Measurements from ENCODE around the gene C6orf132. TPM values are rescaled to one million over a fixed set of nuclear protein-coding genes. Genes with fewer than 3 reads are reported as not detected.

Gene C6orf132, protein sequence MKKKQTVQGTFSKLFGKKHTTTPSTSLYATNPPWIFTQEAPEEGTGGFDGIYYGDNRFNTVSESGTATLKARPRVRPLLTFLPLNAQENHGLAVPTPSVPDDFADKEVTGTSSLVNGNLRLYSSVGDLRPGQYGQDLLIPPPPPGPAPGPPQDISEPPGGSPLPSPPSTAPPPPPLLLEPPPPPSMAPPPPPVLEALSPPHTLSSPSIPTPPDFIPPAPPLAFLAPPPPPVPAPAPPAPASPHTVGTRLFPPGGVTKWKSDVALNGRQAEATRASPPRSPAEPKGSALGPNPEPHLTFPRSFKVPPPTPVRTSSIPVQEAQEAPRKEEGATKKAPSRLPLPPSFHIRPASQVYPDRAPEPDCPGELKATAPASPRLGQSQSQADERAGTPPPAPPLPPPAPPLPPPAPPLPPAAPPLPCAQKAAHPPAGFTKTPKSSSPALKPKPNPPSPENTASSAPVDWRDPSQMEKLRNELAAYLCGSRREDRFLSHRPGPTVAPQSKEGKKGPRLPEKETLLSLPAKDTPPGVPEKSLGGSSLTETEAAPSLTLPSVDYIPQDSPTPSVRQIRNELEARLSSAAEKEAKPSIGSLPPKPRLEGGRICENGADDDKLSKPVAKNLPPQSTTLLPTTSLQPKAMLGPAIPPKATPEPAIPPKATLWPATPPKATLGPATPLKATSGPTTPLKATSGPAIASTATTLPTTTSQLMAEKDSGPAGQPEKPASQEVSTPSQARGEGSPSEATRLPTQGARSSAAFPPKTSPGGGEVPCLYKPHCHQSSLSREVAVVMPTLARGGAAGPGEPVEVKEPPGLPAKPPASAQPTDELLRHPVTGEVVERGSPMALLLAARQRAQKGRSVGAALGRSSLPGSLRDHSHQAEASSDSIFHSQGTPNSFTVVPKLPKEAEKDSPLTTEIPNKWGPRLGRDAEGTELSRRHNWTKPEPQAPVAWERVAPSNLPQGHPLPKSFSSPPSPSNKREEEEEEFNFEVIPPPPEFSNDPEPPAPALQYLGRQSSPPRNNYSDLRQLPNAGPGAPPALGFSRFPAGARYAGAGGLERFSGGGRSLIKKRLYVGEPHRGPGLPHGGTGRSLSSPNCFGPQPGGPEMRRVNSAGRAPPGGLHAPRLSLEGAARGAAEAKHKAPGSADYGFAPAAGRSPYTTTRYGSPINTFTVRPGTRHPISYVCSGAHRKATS
- total RNA-seq (2011; cell fraction: chromatin; rRNA removed; ENCODE audit: low replicate concordance), result 1.0 and 1.2 TPM in 2 replicates
- 0.53 and 1.0 TPM in 2 replicates for total RNA-seq (2011; cell fraction: nucleolus; rRNA removed)
- 1.0 and 2.0 TPM in 2 replicates for total RNA-seq (2011; cell fraction: nucleoplasm; rRNA removed)
- total RNA-seq (2014; rRNA removed) (0.14 and 0.20 TPM in 2 replicates), total RNA-seq (2014; rRNA removed; fragmentation: Illumina TruSeq; extraction: Trizol) (0.16 and 0.18 TPM in 2 replicates), total RNA-seq (2015; rRNA removed; fragmentation: Illumina TruSeq; extraction: Trizol) (0.08 and 0.11 TPM in 2 replicates), total RNA-seq (2021) (0.22 and 0.35 TPM in 2 replicates), polyA plus RNA-seq (2011; rRNA removed) (0.20 and 0.21 TPM in 2 replicates), polyA plus RNA-seq (2014; fragmentation: Illumina TruSeq; extraction: Trizol) (0.10 TPM in 2 replicates), polyA plus RNA-seq (2014; fragmentation: Nextera tagmentation; extraction: Ambion mirVana) (under 1 TPM; 0.06 to 0.08 TPM), polyA plus RNA-seq (2014; rRNA removed) (0.16 and 0.26 TPM in 2 replicates), polyA minus RNA-seq (2011; rRNA and poly(A)+ RNA removed) (0.51 and 0.67 TPM in 2 replicates), Bru-seq, nascent RNA (percentile 28 among the genes with signal in this experiment), BruChase-seq, experiment 1, labeled RNA remaining after a 2-hour chase (percentile 17 among the genes with signal in this experiment), BruChase-seq, experiment 2, labeled RNA remaining after a 6-hour chase (percentile 19 among the genes with signal in this experiment)
- 0.16 and 0.25 TPM in 2 replicates for polyA plus RNA-seq (2011; cell fraction: cytosol; rRNA removed)
- polyA plus RNA-seq (2011; cell fraction: nucleus; rRNA removed), result 0.20 and 0.33 TPM in 2 replicates
- 0.21 and 0.35 TPM in 2 replicates for polyA plus RNA-seq (2012)
- 0.19 TPM in 1 of 2 replicates, not detected in the other for polyA minus RNA-seq (2011; cell fraction: cytosol; rRNA and poly(A)+ RNA removed)
- polyA minus RNA-seq (2011; cell fraction: nucleus; rRNA and poly(A)+ RNA removed), result 0.40 and 0.44 TPM in 2 replicates
- long read RNA-seq, experiment 1, partial matches to known transcripts, result 2 of 2 reads
- long read RNA-seq, experiment 1, other reads (novel, unspliced or antisense), result 0 of 2 reads
- long read RNA-seq, experiment 2, result 0 reads
- long read RNA-seq, experiment 3, result 0 reads

DNA sequence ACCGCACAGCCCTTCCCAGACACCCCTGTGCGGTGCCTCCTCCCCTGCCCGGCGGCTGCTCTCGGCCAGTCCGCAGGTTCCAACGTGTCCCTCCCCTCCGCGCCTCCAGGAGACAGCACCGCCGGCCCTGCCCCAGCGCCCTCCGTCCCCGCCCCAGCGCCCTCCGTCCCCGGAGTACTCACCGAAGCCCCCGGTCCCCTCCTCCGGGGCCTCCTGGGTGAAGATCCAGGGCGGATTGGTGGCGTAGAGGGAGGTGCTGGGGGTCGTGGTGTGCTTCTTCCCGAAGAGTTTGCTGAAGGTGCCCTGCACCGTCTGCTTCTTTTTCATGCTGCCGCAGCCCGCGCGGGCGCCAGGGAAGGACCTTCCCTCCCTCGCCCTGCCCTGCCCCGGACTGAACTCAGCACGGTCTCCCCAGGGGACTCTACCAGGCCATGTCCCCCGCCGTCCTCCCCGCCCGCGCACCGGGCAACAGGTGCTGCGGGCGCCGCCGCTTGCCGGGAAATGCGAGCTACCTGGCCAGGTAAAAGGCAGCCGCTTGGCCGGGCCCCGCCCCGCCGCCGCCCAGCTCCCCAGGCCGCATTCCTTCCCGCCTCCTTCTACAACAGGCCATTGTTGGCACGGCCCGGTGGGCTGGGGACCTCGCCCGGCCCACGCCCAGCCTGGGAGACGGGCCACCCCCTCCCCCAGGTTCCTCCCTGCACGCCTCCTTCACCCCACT lies at the start of gene C6orf132:
Gene C6orf132 (minus strand): TSS at position 503 of the 718 bp plus-strand sequence. CDS start 176 bp downstream, at position 327.
- Histone ChIP-seq H3K4me3 (no peak within 1 kb of the TSS), H3K9me3 (replicated peaks; ENCODE audit: control insufficient read depth, insufficient read depth, low read depth, low read length) (no peaks in the 10 kb centered on the region), H3K4me2 (ENCODE audit: insufficient read depth, low read length) (no peak within 1 kb of the TSS), H3K79me2 (ENCODE audit: control insufficient read depth, insufficient read depth, low read length) (no peaks in the 10 kb centered on the region), H2AFZ (ENCODE audit: low read depth, low read length) (peak within 1 kb of the TSS; percentile 15; the same call in 1 of the 2 replicates), H4K20me1 (replicated peaks; ENCODE audit: control insufficient read depth, insufficient read depth, low read length) (no peaks in the 10 kb centered on the region), H3K36me3 (ENCODE audit: control insufficient read depth, insufficient read depth, low read length) (no peaks in the 10 kb centered on the region), H3K27ac (ENCODE audit: extremely low read depth, low read depth, low read length) (no peak within 1 kb of the TSS), H3K9ac (ENCODE audit: insufficient read depth in 1 of 2, low read depth in 2 of 2, low read length in 2 of 2) (peak within 1 kb of the TSS in 1 of 2 experiments; percentile 75; a peak in 2 of 4 replicates), H3K9me1 (ENCODE audit: control insufficient read depth, insufficient read depth, low read length) (no peaks in the 10 kb centered on the region), H3K27me3 (ENCODE audit: control insufficient read depth in 2 of 2, insufficient read depth in 2 of 2, low read length in 2 of 2) (0 out of 5 replicates have a peak, but pooled peaks cover 0 to 4% of the 10 kb centered on the region in 2 experiments), H3K4me1 (replicated peaks in 1 of 2; ENCODE audit: control insufficient read depth in 2 of 2, insufficient read depth in 2 of 2, low read length in 2 of 2) (peaks cover 26 to 46% of the 10 kb centered on the region in 2 experiments)
- FAIRE-seq, result no peak
- WGBS (ENCODE audit: insufficient coverage, low coverage, missing lambda C conversion rate), result 69% methylated on average over 29 of the region's 60 CpGs
- ChIA-PET POLR2A (interaction anchor here (0.7 to 1.0 kb wide), 2 partner anchors 255 to 765 kb away, joined by 3 to 4 read pairs; no protein-coding TSS in a partner anchor), CTCF (ENCODE audit: low intra/inter-chr PET ratio) (interaction anchor here (0.7 kb wide), 1 partner anchor 69 kb away, joined by 3 read pairs; no protein-coding TSS in a partner anchor)
- ATAC-seq, result no peak
- intact Hi-C loops (cut with micrococcal nuclease) (no loop called here), in situ Hi-C loops (cut with MboI) (no loop called here)
- no peak for DNase-seq (ENCODE audit: extremely low read depth in 1 of 4, low spot score in 3 of 4)
- BruUV-seq (replicated peaks), result no TSS peak
- TF ChIP-seq SMARCE1 (IDR thresholded peaks at IDR 0.05) (no peak), ZNF696 (CRISPR knock-in tag; conservative IDR thresholded peaks at IDR 0.05) (no peak), JUN (IDR thresholded peaks at IDR 0.05; ENCODE audit: borderline replicate concordance, low read depth, low read length) (no peak), JUN (CRISPR knock-in tag; IDR thresholded peaks at IDR 0.05; ENCODE audit: borderline replicate concordance) (no peak), PCBP1 (IDR thresholded peaks at IDR 0.05; ENCODE audit: low read depth, low read length, poor library complexity, severe bottlenecking) (peak; percentile 11), HOXB6 (CRISPR knock-in tag; IDR thresholded peaks at IDR 0.05; ENCODE audit: borderline replicate concordance) (no peak)
- TF ChIP-seq, protein P1, sequence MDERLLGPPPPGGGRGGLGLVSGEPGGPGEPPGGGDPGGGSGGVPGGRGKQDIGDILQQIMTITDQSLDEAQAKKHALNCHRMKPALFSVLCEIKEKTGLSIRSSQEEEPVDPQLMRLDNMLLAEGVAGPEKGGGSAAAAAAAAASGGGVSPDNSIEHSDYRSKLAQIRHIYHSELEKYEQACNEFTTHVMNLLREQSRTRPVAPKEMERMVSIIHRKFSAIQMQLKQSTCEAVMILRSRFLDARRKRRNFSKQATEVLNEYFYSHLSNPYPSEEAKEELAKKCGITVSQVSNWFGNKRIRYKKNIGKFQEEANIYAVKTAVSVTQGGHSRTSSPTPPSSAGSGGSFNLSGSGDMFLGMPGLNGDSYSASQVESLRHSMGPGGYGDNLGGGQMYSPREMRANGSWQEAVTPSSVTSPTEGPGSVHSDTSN (CRISPR knock-in tag; IDR thresholded peaks at IDR 0.05; ENCODE audit: low read depth), result 0 out of 2 replicates have a peak, but pooled peaks have one; percentile 1
- TF ChIP-seq, protein P1 (tag; conservative IDR thresholded peaks at IDR 0.05; ENCODE audit: low read depth), result no peak

Data from K562 (cell line).